H9 (cell line): ENCODE measurements around the gene VCPKMT. TPM values are rescaled to one million over a fixed set of nuclear protein-coding genes. Genes with fewer than 3 reads are reported as not detected.

Experiments
- DNase-seq: peaks from one replicate; pipeline ENCODE4 v3.0.0-alpha.2; 2017
- H2AFZ ChIP-seq: one replicate; pipeline ENCODE4 v1.6.1; 2013; ENCODE audit warnings: mild to moderate bottlenecking, low read length, control low read depth, moderate library complexity
- H2AK5ac ChIP-seq: 2 replicates; pipeline ENCODE4 v1.6.1; 2013; ENCODE audit warnings: low read length, control low read depth, mixed read lengths; ENCODE audit not compliant: insufficient read length
- H2BK120ac ChIP-seq: one replicate; pipeline ENCODE4 v1.6.1; 2013; ENCODE audit warnings: low read depth, mild to moderate bottlenecking, low read length, control low read depth, inconsistent platforms; ENCODE audit not compliant: poor library complexity, severe bottlenecking
- H2BK12ac ChIP-seq: 2 replicates; pipeline ENCODE4 v1.6.1; 2013; ENCODE audit warnings: low read length, control low read depth, mixed read lengths, low read depth; ENCODE audit not compliant: insufficient read length
- H2BK15ac ChIP-seq: 2 replicates; pipeline ENCODE4 v1.6.1; 2013; ENCODE audit warnings: low read depth, low read length, control low read depth
- H2BK20ac ChIP-seq: one replicate; pipeline ENCODE4 v1.6.1; 2013; ENCODE audit warnings: low read depth, mild to moderate bottlenecking, low read length, control low read depth, inconsistent platforms; ENCODE audit not compliant: poor library complexity, severe bottlenecking
- H2BK5ac ChIP-seq: 2 replicates; pipeline ENCODE4 v1.6.1; 2013; ENCODE audit warnings: low read length, control low read depth, mixed read lengths; ENCODE audit not compliant: insufficient read length
- H3K14ac ChIP-seq: 2 replicates; pipeline ENCODE4 v1.6.1; 2013; ENCODE audit warnings: low read length, control low read depth; ENCODE audit not compliant: insufficient read depth
- H3K18ac ChIP-seq: 2 replicates; pipeline ENCODE4 v1.6.1; 2013; ENCODE audit warnings: low read depth, mild to moderate bottlenecking, mixed read lengths, low read length, control low read depth; ENCODE audit not compliant: insufficient read length
- H3K23ac ChIP-seq: 2 replicates; pipeline ENCODE4 v1.6.1; 2013; ENCODE audit warnings: low read length, control low read depth, mixed read lengths, low read depth; ENCODE audit not compliant: insufficient read length
- H3K23me2 ChIP-seq: 2 replicates; pipeline ENCODE4 v1.6.1; 2013; ENCODE audit warnings: low read depth, mild to moderate bottlenecking, mixed read lengths, low read length, control low read depth; ENCODE audit not compliant: insufficient read length, poor library complexity, severe bottlenecking
- H3K27ac ChIP-seq: 2 replicates; pipeline ENCODE4 v1.5.1; 2013; ENCODE audit warnings: low read length, control low read depth, mixed read lengths, low read depth; ENCODE audit not compliant: insufficient read length
- H3K27me3 ChIP-seq: 2 replicates; pipeline ENCODE4 v1.6.1; 2013; ENCODE audit warnings: low read length, control low read depth, inconsistent platforms; ENCODE audit not compliant: insufficient read depth
- H3K4ac ChIP-seq: 2 replicates; pipeline ENCODE4 v1.6.1; 2013; ENCODE audit warnings: low read depth, mild to moderate bottlenecking, control low read depth, inconsistent platforms, low read length, moderate library complexity
- H3K4me1 ChIP-seq: 2 replicates; pipeline ENCODE4 v1.6.1; 2013; ENCODE audit warnings: low read length, control low read depth, inconsistent platforms; ENCODE audit not compliant: insufficient read depth
- H3K4me2 ChIP-seq: 2 replicates; pipeline ENCODE4 v1.6.1; 2013; ENCODE audit warnings: low read length, control low read depth, mixed read lengths; ENCODE audit not compliant: insufficient read length, insufficient read depth
- H3K56ac ChIP-seq: 2 replicates; pipeline ENCODE4 v1.6.1; 2013; ENCODE audit warnings: low read depth, mild to moderate bottlenecking, mixed read lengths, low read length, control low read depth; ENCODE audit not compliant: insufficient read length
- H3K79me1 ChIP-seq: 2 replicates; pipeline ENCODE4 v1.6.1; 2013; ENCODE audit warnings: low read depth, mild to moderate bottlenecking, moderate library complexity, low read length, control low read depth, inconsistent platforms; ENCODE audit not compliant: insufficient read depth, poor library complexity, severe bottlenecking
- H3K79me2 ChIP-seq: 2 replicates; pipeline ENCODE4 v1.6.1; 2013; ENCODE audit warnings: low read length, control low read depth, inconsistent platforms; ENCODE audit not compliant: insufficient read depth
- H3K9ac ChIP-seq: 2 replicates; pipeline ENCODE4 v1.6.1; 2013; ENCODE audit warnings: low read length, control low read depth, mixed read lengths; ENCODE audit not compliant: insufficient read length; ENCODE audit errors: extremely low read depth
- H3K9me3 ChIP-seq: one replicate; pipeline ENCODE4 v1.6.1; 2013; ENCODE audit warnings: low read depth, low read length, inconsistent platforms; ENCODE audit not compliant: control insufficient read depth
- H3T11ph ChIP-seq: one replicate; pipeline ENCODE4 v1.6.1; 2013; ENCODE audit warnings: mild to moderate bottlenecking, low read length, control low read depth, inconsistent platforms
- H4K20me1 ChIP-seq: one replicate; pipeline ENCODE4 v1.6.1; 2013; ENCODE audit not compliant: control insufficient read depth, insufficient read length, insufficient read depth
- H4K5ac ChIP-seq: 2 replicates; pipeline ENCODE4 v1.6.1; 2013; ENCODE audit warnings: low read depth, mild to moderate bottlenecking, mixed read lengths, low read length, control low read depth; ENCODE audit not compliant: insufficient read length
- H4K8ac ChIP-seq: replicated peaks from 2 replicates; pipeline ENCODE4 v1.6.1; 2013; ENCODE audit warnings: low read length, control low read depth, mixed read lengths, low read depth; ENCODE audit not compliant: insufficient read length
- H4K91ac ChIP-seq: 2 replicates; pipeline ENCODE4 v1.6.1; 2013; ENCODE audit warnings: low read depth, mild to moderate bottlenecking, moderate library complexity, mixed read lengths, low read length, control low read depth; ENCODE audit not compliant: insufficient read length
- H3K27ac Mint-ChIP-seq, 3 experiments: 2 replicates in 2 of 3; 3 replicates in 1 of 3; pipeline ENCODE4 v1.8.0; 2020 to 2021; ENCODE audit warnings: mixed read lengths in 3 of 3, mild to moderate bottlenecking in 1 of 3, moderate library complexity in 1 of 3
- H3K27me3 Mint-ChIP-seq: 2 replicates; pipeline ENCODE4 v1.8.0; 2021; ENCODE audit warnings: low read depth, mild to moderate bottlenecking, moderate library complexity, mixed read lengths
- H3K36me3 Mint-ChIP-seq, 3 experiments: 2 replicates in 2 of 3; 3 replicates in 1 of 3; pipeline ENCODE4 v1.8.0; 2020 to 2021; ENCODE audit warnings: low read depth in 3 of 3, mixed read lengths in 3 of 3; ENCODE audit not compliant: insufficient read depth in 1 of 3
- H3K4me1 Mint-ChIP-seq, 2 experiments: 2 replicates each; pipeline ENCODE4 v1.8.0; 2020; ENCODE audit warnings: mixed read lengths in 2 of 2
- H3K4me3 Mint-ChIP-seq, 2 experiments: 2 replicates in 1 of 2; 3 replicates in 1 of 2; pipeline ENCODE4 v1.8.0; 2020 to 2021; ENCODE audit warnings: mild to moderate bottlenecking in 2 of 2, mixed read lengths in 2 of 2, moderate library complexity in 1 of 2
- H3K9me3 Mint-ChIP-seq, 2 experiments: 2 replicates in 1 of 2; 3 replicates in 1 of 2; pipeline ENCODE4 v1.8.0; 2020; ENCODE audit warnings: mild to moderate bottlenecking in 2 of 2, mixed read lengths in 2 of 2, moderate library complexity in 1 of 2
- WGBS: extraction: QIAGEN DNeasy Blood & Tissue Kit; methylation state at CpG from one replicate; pipeline ENCODE4 v1.1.7; 2013; ENCODE audit warnings: missing lambda C conversion rate, low lambda C conversion rate, mixed read lengths; ENCODE audit not compliant: insufficient read length; ENCODE audit errors: extremely low coverage; 5-methylcytosine and 5-hydroxymethylcytosine counted together
- total RNA-seq: library from RNA; stranded (reverse); gene quantifications from 2 replicates; pipeline ENCODE4 v1.2.1, GENCODE V29; 2021
- TF ChIP-seq, protein P1 (sequence below): fragments of 200-600 bp; sonication (generic); conservative IDR thresholded peaks from 3 replicates; pipeline ENCODE4 v1.8.0; 2021; ENCODE audit warnings: antibody characterized with exemption, mild to moderate bottlenecking

The VCPKMT gene
- total RNA-seq, 1 experiment from 2014 or later, result 13.7 TPM

DNA sequence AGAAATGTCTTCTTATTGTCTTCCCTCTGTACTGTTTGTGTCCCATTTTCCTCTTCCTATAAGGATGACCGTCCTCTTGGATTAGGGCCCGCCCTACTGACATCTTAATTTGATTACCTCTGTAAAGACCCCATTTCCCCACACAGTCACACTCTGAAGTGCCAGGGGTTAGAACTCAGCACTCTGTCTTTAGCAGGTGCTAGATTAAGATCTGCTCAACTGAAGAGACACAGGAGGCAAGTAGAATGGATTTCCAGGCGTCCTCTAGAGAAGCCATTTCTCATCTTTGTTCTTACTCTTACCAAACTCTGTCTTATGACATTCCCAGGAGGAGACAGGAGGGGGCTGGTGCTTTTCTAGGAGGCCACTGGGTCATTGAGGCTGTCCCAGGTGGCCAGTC lies 50.8 kb downstream of the VCPKMT start:
- no CpG with 5 or more reads among the region's 3 CpGs for WGBS
- Histone ChIP-seq H2BK15ac (no peak overlapping the region), H3K27ac (no peak overlapping the region)

More for the DNA sequence above, 50.8 kb downstream of the VCPKMT start:
- Histone ChIP-seq H3K9ac (no peak overlapping the region), H3K9me3 (no peaks in the 10 kb centered on the region), H2BK120ac (no peak overlapping the region), H3K23me2 (no peaks in the 10 kb centered on the region), H4K8ac (no peak overlapping the region), H3K79me1 (no peaks in the 10 kb centered on the region), H3K4me1 (peaks cover 8% of the 10 kb centered on the region; the same call in 1 of the 2 replicates), H3K18ac (no peak overlapping the region), H3K79me2 (no peaks in the 10 kb centered on the region), H4K20me1 (no peaks in the 10 kb centered on the region), H2AK5ac (no peak overlapping the region), H4K91ac (no peak overlapping the region), H2AFZ (no peak overlapping the region), H2BK5ac (no peak overlapping the region), H3K14ac (no peak overlapping the region), H3K27me3 (no peaks in the 10 kb centered on the region), H2BK12ac (no peak overlapping the region), H4K5ac (no peak overlapping the region), H3K4me2 (no peak overlapping the region), H3K23ac (no peak overlapping the region), H3T11ph (no peak overlapping the region), H2BK20ac (no peak overlapping the region), H3K56ac (no peak overlapping the region), H3K4ac (no peak overlapping the region)
- Mint-ChIP-seq H3K27ac (no peak overlapping the region), H3K27me3 (peaks cover 3% of the 10 kb centered on the region; the same call in 1 of the 2 replicates), H3K4me3 (no peak overlapping the region), H3K9me3 (no peaks in the 10 kb centered on the region; a peak in 1 of 5 replicates), H3K4me1 (peaks cover 20 to 29% of the 10 kb centered on the region in 2 experiments), H3K36me3 (no peaks in the 10 kb centered on the region; a peak in 1 of 7 replicates)
- TF ChIP-seq, protein P1, sequence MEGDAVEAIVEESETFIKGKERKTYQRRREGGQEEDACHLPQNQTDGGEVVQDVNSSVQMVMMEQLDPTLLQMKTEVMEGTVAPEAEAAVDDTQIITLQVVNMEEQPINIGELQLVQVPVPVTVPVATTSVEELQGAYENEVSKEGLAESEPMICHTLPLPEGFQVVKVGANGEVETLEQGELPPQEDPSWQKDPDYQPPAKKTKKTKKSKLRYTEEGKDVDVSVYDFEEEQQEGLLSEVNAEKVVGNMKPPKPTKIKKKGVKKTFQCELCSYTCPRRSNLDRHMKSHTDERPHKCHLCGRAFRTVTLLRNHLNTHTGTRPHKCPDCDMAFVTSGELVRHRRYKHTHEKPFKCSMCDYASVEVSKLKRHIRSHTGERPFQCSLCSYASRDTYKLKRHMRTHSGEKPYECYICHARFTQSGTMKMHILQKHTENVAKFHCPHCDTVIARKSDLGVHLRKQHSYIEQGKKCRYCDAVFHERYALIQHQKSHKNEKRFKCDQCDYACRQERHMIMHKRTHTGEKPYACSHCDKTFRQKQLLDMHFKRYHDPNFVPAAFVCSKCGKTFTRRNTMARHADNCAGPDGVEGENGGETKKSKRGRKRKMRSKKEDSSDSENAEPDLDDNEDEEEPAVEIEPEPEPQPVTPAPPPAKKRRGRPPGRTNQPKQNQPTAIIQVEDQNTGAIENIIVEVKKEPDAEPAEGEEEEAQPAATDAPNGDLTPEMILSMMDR, result no peak
- DNase-seq, result no peak
